GM21529 (cell line): ENCODE results near the gene RPL38.
"Not testable (repeated sequence)": the region's sequence is repeated elsewhere in the genome, so short reads cannot be mapped to it uniquely, and the experiment has no call there.

Source experiments
- ATAC-seq: cut with Tn5 transposase; IDR thresholded peaks from one replicate; pipeline ENCODE4 v1.9.1; 2021; ENCODE audit not compliant: unreplicated experiment

The RPL38 gene

GRCh38 chr17:74183411-74183810 is 20.1 kb upstream of the RPL38 start:
- no peak for ATAC-seq

- ATAC-seq, result no peak
Measured at GRCh38 chr17:74185571-74186185, 17.8 kb upstream of the RPL38 start.

GRCh38 chr17:74186498-74186897 is 17.0 kb upstream of the RPL38 start:
- ATAC-seq, result no peak

- ATAC-seq, result no peak
Measured at GRCh38 chr17:74187761-74188160, 15.7 kb upstream of the RPL38 start.

- ATAC-seq, result not testable (repeated sequence)
Measured at GRCh38 chr17:74188687-74189086, 14.8 kb upstream of the RPL38 start.

GRCh38 chr17:74190154-74190553 is 13.3 kb upstream of the RPL38 start:
- ATAC-seq, result peak; percentile 70

GRCh38 chr17:74190807-74191406 is 12.6 kb upstream of the RPL38 start:
- no peak for ATAC-seq

- ATAC-seq, result no peak
Measured at GRCh38 chr17:74192950-74193781, 10.3 kb upstream of the RPL38 start.

- no peak for ATAC-seq
Measured at GRCh38 chr17:74194682-74195081, 8.8 kb upstream of the RPL38 start.

- ATAC-seq, result no peak
Measured at GRCh38 chr17:74196541-74197317, 6.7 kb upstream of the RPL38 start.

GRCh38 chr17:74197801-74198200 is 5.7 kb upstream of the RPL38 start:
- ATAC-seq, result no peak

GRCh38 chr17:74198694-74199093 is 4.8 kb upstream of the RPL38 start:
- no peak for ATAC-seq

- peak; percentile 41 for ATAC-seq
Measured at GRCh38 chr17:74199306-74200092, 4.0 kb upstream of the RPL38 start.

GRCh38 chr17:74200112-74200511 is 3.4 kb upstream of the RPL38 start:
- no peak for ATAC-seq

- no peak for ATAC-seq
Measured at GRCh38 chr17:74201250-74201649, 2.2 kb upstream of the RPL38 start.

- no peak for ATAC-seq
Measured at GRCh38 chr17:74201948-74202347, 1.5 kb upstream of the RPL38 start.

GRCh38 chr17:74202938-74203337 is 540 bp upstream of the RPL38 start:
- no peak for ATAC-seq

GRCh38 chr17:74204474-74204873 is 996 bp downstream of the RPL38 start:
- no peak for ATAC-seq

- ATAC-seq, result no peak
Measured at GRCh38 chr17:74205274-74205673, 1.8 kb downstream of the RPL38 start.

- ATAC-seq, result no peak
Measured at GRCh38 chr17:74206332-74206818, 2.9 kb downstream of the RPL38 start.
